RKO (cell line): ENCODE results near the gene CUX1.
A peak's percentile ranks its signal among the peaks of the same experiment; 100 is the strongest.
"Not testable (repeated sequence)": the region's sequence is repeated elsewhere in the genome, so short reads cannot be mapped to it uniquely, and the experiment has no call there.

Experiments used
- DNase-seq: peaks from one replicate; pipeline ENCODE4 v3.0.0-alpha.2; 2016; ENCODE audit warnings: low spot score

The CUX1 gene

DNA sequence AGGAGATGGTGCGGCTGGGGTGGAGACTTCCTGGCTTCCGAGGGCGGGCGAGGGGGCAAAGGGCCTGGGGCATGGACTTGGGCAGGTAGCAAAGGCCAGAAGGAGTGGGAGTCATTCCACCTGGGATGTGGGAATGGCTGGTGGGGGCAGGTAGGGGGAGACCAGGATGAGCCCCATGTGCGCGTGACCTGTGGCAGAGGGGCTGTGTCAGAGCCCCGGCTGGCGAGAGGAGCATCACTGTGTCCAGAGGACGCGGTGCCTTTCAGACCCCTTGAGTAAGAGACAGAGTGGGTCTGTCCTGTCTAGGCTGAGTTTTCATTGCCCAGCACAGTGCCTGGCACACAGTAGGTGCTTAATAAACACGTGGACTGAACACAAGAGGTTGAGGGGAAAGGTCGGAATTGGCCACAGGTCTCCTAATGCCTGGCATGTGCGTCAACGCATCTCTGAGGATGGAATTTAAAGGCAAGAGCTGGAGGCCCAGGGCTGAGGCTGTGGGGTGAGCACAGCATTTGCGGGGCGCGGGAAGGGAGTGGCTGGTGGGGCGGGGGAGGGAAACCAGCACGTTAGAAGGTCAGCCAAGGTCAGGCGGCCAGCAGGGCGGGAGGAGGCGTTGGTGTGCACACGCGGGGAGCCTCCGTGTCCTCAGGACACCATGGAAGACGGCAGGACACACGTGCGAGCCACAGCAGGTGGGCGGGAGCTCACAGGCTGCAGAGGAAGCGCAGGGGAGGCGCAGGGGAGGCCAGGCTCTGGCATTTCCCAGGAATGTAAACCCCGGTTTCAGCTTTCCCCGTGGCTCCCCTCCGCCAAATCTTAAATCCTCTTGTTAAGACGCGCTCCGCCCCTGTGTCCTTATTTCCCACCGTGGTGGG, 51.8 kb downstream of the CUX1 start:
- DNase-seq = no peak

- DNase-seq = no peak
Measured at GRCh38 chr7:101869901-101870290, 52.5 kb downstream of the CUX1 start.

DNA sequence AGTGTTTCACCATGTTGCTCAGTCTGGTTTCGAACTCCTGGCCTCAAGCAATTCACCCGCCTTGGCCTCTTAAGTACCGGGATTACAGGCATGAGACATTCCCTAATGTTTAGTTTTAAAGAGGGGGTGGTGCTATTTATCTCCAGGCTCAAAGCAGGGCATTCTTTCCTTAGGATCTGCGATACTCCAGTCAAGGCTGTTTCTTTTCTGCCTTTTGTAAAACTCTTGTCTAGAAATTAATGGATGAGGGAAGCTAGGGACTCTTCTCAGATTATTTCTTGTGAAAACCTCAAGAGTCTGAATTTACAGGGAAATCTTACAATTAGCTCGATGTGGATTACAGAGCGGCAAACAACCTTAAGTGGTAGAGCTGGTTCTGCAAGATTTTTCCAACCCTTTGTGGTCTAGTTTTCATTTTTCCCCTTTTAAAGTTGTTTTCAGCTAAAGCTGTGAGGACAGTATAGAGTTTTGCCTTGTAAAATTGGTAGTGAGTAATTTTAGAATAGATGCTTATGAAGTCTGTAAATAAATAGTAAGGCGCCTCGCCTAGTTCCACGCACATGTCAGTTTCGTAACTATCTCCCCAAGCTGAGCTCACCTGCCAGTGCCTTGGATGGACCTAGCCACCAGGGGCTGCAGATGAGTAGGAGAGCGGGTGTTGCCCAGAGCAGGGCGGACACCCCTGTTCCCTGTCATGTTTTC, 53.1 kb downstream of the CUX1 start:
- no peak for DNase-seq

GRCh38 chr7:101871351-101871750, 53.9 kb downstream of the CUX1 start:
- no peak for DNase-seq

DNA sequence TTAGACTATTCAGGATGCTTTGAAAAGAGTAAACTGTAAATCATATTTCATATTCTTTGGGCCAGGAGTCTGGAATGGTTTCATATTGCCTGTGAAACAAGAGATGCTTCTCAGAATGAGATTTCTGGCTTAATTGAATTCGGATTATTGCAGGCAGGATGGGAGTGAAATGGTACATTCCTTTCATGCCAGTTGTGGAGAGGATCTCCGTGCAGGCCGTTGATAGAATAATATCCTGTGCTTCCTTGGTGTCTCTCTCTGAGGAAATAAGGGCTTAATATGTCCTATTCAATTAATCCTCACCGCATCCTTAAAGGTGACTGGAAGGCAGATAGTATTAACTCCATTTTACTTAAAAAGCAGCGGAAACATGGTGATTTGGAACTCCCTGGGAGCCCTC, 56.6 kb downstream of the CUX1 start:
- no peak for DNase-seq

- no peak for DNase-seq
Measured at GRCh38 chr7:101875283-101875846, 57.9 kb downstream of the CUX1 start.

DNA sequence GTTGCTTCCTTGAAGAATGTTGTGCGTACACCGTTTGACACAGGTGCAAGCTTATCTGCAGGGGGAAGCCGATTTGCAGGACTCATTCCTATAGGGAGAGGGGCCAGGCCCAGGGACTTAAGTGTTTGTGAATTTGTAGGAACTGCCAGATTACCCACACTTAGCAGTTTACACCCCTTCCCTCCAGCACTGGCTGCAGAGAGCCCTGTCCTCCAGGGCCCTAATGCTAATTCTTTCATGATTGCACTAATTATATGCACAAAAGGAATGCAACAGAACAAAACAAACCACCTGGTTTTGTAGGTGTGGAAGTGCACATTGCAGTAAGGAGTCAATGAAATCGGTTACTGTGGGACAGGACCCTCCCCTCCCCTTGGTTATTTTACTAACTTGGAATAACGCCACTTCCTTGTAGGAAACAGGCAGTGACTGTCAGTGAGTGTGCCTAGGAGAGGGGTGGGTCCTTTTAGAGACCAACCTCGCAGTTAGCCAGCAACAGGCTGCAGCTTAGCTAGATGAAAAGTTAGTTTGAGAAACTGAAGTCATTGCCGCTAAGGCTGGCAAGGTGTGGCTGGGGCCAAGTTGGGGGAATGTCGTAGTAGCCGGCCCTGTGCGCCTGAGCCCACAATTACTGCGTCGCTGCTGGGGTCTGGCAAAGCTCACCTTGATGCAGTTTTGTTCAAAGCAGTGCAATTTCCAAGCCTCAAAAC, 60.6 kb downstream of the CUX1 start:
- DNase-seq = no peak

GRCh38 chr7:101878938-101879337, 61.5 kb downstream of the CUX1 start:
- DNase-seq = no peak

DNA sequence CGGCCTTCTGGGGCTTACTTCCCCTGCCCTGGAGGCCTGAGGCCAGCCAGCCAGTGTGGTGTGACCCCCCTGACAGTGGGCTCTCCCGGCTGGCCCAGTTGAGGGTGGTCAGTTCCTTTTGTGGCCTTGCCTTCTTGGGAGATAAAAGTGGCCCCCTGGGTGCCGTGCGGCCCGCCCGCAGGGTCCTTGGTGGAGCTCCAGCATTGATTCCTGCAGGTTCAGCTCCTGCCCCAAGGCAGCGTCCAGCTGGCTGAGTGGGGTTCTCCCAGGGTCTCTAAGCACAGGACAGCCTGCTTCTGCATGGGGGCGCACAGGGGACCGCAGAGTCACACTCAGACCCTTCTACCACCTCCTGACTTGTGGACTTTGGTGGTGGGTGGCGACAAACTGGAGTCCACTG, 62.1 kb downstream of the CUX1 start:
- DNase-seq = no peak

DNA sequence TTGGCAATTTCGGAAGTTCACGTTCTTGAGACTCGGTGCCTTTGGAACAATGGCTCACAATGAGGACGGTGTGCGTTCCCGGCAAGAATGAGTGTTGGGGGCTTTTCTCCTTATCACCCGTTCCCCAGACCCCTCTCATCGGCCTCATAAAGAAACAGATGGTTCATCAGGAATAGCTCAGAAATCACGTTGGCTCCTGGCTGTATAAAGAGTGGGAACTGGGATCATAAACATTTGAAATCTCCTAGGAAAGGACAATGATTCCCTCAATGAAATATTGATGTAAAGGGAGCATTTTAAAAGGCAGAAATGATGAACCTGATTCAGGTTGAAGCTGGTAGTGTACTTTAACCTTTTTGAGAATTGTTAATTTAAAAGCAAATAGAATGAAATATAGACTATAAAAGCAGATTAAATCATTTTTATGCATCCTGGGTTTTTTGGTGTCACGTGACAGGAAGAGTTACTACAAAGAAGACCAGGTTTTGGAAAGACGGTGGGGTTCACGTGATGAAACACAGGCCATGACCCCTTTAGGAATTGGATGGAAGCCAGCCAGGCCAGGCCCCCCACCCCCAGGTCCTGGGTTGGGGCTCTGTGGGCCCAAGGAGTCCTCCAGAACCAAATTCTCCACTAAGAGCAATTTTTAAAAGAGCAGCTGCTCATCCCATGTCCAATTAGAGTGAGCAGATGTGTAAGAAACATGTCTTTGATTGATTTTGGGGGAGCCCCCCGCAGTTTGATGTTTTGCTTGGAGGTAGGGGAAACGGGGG, 63.0 kb downstream of the CUX1 start:
- no peak for DNase-seq

DNA sequence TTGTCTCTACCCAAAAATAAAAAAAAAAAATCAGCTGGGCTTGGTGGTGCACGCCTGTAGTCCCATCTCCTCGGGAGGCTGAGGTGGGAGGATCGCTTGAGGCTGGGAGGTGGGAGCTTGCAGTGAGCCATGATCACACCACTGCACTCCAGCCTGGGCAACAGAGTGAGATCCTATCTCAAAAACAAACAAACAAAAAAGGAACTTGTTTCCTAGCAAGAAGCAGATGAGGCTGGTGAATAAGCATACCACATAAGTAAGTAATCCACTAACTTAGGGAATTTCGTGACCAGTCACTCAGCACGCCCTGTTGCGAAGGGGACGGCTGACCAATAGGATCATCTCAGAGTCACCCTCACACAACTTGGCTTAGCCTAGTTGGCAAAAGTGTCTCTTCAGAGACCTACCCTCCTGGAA, 64.6 kb downstream of the CUX1 start:
- DNase-seq = peak; percentile 95

GRCh38 chr7:101882595-101883564, 65.5 kb downstream of the CUX1 start:
- peak; percentile 100 for DNase-seq

DNA sequence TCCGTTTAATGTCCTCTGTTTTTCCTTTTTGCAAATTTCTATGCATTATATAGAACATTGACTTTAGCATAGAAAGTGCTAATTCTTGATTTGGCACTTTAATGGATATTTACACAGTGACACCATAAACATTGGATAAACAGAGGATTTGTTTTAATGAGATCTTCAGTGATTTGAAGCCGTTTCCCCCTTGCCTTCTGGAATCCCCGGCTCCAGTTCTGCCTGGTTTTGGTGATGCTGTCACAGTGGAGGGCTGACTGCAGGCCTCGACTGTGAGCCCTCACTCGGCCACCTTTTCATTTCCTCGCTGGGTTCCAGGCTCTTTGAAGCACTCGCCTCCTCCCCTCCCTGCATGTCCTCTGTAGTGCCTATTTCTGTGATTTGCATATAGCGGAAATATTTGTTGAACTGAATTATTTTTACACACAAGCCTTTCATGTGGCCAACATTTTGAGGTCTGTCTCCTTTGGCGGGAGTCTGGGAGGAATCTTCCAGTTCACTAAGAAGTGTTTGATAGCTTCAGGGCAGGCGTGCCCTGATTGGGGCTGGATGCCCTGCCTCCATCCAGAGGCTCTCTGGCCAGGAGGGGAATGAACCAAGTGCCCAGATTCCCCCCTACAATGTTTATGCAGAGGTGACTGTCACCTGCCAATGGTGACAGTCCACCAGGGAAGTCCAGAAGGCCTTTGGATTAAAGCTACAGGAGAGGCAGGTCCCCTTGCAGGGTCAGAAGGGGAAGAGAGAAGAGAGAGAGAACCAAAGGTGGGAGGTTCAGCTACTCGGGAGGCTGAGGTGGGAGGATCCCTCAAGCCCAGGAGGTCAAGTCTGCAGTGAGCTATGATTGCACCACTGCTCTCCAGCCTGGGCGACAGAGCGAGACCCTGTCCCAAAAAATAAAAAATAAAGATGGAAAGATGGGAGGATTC, 67.5 kb downstream of the CUX1 start:
- DNase-seq = no peak

DNA sequence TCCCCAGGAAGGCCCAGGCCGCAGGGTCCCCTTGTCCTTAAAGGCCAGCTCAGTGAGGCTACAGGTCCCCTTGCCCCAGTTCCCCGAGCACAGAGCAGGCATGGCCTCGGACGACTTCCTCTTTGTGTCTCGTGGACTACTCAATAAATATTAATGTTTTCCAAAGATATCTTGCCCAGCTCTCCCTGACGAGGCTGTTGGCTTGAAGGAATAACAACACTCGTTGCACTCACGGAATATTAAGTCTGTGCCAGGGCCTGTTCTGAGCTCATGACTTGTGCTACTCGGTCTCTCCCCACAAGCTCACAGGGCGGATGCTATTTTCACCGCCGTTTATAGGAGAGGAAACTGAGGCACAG, 68.2 kb downstream of the CUX1 start:
- no peak for DNase-seq

DNA sequence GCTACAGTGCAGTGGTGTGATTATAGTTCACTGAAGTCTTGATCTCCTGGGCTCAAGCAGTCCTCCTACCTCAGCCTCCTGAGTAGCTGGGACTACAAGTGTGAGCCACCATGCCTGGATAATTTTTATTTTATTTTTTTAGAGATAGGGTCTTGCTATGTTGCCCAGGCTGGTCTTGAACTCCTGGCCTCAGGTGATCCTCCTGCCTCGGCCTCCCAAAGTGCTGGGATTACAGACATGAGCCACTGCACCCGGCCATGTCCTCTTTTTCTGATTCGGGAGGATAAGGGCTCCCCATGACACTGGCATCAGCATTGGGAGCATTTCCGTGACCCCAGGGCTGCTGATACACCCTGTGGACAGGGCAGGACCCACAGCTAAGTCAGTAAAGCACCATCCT, 69.9 kb downstream of the CUX1 start:
- DNase-seq = not testable (repeated sequence)

DNA sequence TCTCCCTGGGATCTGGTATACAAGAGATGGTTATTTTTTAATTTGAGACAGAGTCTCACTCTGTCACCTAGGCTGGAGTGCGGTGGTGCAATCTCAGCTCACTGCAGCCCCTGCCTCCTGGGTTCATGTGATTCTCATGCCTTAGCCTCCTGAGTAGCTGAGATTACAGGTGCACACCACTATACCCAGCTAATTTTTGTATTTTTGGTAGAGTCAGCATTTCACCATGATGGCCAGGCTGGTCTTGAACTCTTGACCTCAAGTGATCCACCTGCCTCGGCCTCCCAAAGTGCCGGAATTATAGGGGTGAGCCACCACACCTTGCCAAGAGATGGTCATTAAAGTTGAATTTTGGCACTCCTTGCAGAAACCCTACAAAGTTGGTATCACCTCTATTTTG, 71.1 kb downstream of the CUX1 start:
- not testable (repeated sequence) for DNase-seq

DNA sequence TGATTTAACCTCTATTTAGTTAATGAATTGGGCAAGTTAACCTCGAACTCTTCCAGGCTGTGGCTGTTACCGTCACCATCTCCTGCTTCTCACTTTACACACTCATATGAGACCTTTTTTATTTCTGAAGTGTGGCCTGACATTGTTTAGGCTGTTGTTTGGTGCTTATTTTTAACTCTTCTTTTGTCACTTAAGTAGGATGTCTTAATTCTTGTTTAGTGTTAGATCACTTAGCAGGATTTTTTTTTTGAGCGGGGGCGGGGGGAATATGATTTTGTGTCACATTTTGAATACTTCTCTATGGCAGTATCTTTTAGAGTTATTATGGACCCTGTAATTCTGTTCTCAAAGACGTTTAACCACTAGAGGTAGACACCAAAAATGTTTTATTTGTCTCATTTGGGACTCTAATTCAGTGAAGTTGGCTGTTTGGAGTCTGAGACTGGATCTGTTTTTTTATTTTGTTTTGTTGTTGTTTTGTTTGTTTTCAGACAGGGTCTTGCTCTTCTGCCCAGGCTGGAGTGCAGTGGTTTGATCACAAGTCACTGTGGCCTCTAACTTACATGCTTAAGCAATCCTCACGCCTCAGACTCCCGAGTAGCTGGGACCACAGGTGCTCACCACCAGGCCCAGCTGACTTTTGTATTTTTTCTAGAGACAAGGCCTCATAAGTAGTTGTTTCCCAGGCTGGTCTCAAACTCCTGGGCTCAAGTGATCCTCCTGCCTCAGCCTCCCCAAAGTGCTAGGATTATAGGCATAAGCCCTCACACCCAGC, 73.5 kb downstream of the CUX1 start:
- DNase-seq = no peak

GRCh38 chr7:101891936-101892640, 74.7 kb downstream of the CUX1 start:
- DNase-seq = no peak
